ENCODE data around the gene TGFBR1.

- no peak for TF ChIP-seq POLR2AphosphoS5 (IDR thresholded peaks at IDR 0.05; ENCODE audit: borderline replicate concordance, low read depth, low read length)
- no peak for TF ChIP-seq EZH2 (IDR thresholded peaks at IDR 0.05)
Measured at GRCh38 chr9:99058964-99059921, 45.7 kb upstream of the TGFBR1 start.
